Panc1 (cell line): ENCODE data around the gene CIAO2B. TPM values are rescaled to one million over a fixed set of nuclear protein-coding genes. Genes with fewer than 3 reads are reported as not detected.

ENCODE experiments used
- ATAC-seq: fragments of 200-7000 bp; cut with Tn5 transposase; 2 replicates; pipeline ENCODE4 v1.9.1; 2020; ENCODE audit warnings: mild to moderate bottlenecking, moderate library complexity
- BruUV-seq: library from RNA; stranded (reverse); fragments of 400-500 nt; replicated peaks from 2 replicates; lab custom pipeline; 2021; lab: Mats Ljungman, UMichigan
- CTCF ChIA-PET: fragments of 300-600 bp; sonication (Branson Sonifier 250); formaldehyde crosslinking; loops from one replicate; lab custom pipeline; 2022; ENCODE audit warnings: antibody characterized with exemption; lab: Charles Lee
- POLR2A ChIA-PET: fragments of 300-600 bp; sonication (Branson Sonifier 250); formaldehyde crosslinking; loops from one replicate; lab custom pipeline; 2022; ENCODE audit warnings: antibody characterized with exemption; lab: Charles Lee
- DNase-seq: peaks from one replicate; pipeline ENCODE4 v3.0.0-alpha.2; 2010; ENCODE audit warnings: low read depth, low spot score
- H3K27ac ChIP-seq: 2 replicates; pipeline ENCODE4 v1.5.1; 2011; ENCODE audit warnings: mild to moderate bottlenecking, low read length, inconsistent platforms
- H3K27me3 ChIP-seq: fragments of 200-500 bp; sonication (Bioruptor generic); 2 replicates; pipeline ENCODE4 v1.6.0; 2014; ENCODE audit warnings: low read length, inconsistent platforms; ENCODE audit not compliant: control insufficient read depth, insufficient read depth
- H3K36me3 ChIP-seq: fragments of 200-500 bp; sonication (Bioruptor generic); 2 replicates; pipeline ENCODE4 v1.5.1; 2014; ENCODE audit warnings: inconsistent platforms, mild to moderate bottlenecking, low read length, moderate library complexity; ENCODE audit not compliant: control insufficient read depth, insufficient read depth
- H3K4me1 ChIP-seq: 2 replicates; pipeline ENCODE4 v1.5.1; 2011; ENCODE audit warnings: inconsistent platforms, mild to moderate bottlenecking, low read length, moderate library complexity; ENCODE audit not compliant: control insufficient read depth, insufficient read depth
- H3K4me3 ChIP-seq, 2 experiments: 2 replicates each; pipeline ENCODE4 v1.5.1; 2011 to 2012; ENCODE audit warnings: low read depth in 2 of 2, low read length in 2 of 2, mild to moderate bottlenecking in 2 of 2, inconsistent platforms in 1 of 2, moderate library complexity in 1 of 2
- H3K9me3 ChIP-seq: fragments of 200-500 bp; sonication (Bioruptor generic); 2 replicates; pipeline ENCODE4 v1.5.1; 2014; ENCODE audit warnings: low read depth, mild to moderate bottlenecking, inconsistent platforms, low read length, moderate library complexity; ENCODE audit not compliant: control insufficient read depth, insufficient read depth
- CTCF ChIP-seq: fragments of 450-650 bp; IDR thresholded peaks from 2 replicates; pipeline ENCODE4 v1.5.1; 2017; ENCODE audit warnings: mild to moderate bottlenecking
- POLR2AphosphoS5 ChIP-seq: IDR thresholded peaks from 2 replicates; pipeline ENCODE4 v1.6.1; 2012; ENCODE audit warnings: mild to moderate bottlenecking, low read depth, low read length, moderate library complexity
- REST ChIP-seq, 2 experiments: IDR thresholded peaks; 2 replicates each; pipeline ENCODE4 v1.6.1; 2011 to 2012; ENCODE audit warnings: low read depth in 2 of 2, control low read depth in 1 of 2, low read length in 1 of 2, mild to moderate bottlenecking in 1 of 2, moderate library complexity in 1 of 2; ENCODE audit not compliant: insufficient read depth in 1 of 2
- SIN3A ChIP-seq: IDR thresholded peaks from 2 replicates; pipeline ENCODE4 v1.6.1; 2012; ENCODE audit warnings: low read depth, mild to moderate bottlenecking, low read length, moderate library complexity, borderline replicate concordance; ENCODE audit not compliant: insufficient read depth
- TCF7L2 ChIP-seq: IDR thresholded peaks from 2 replicates; pipeline ENCODE4 v1.6.1; 2011; ENCODE audit warnings: mild to moderate bottlenecking, low read depth, low read length, inconsistent platforms
- in situ Hi-C: cut with HindIII; loops from 2 replicates; pipeline ENCODE4 v1.10.0; 2016; ENCODE audit warnings: low sequenced_read_pairs, low pct_unique_long_range_greater_than_20kb
- intact Hi-C: fragments of 100-400 bp; cut with micrococcal nuclease; formaldehyde crosslinking; loops from one replicate; pipeline ENCODE4 v1.10.0; 2022; ENCODE audit not compliant: unreplicated experiment
- total RNA-seq: library from RNA; stranded (reverse); gene quantifications from one replicate; pipeline ENCODE4 v1.2.1, GENCODE V29; 2021; ENCODE audit not compliant: unreplicated experiment

The CIAO2B gene
- total RNA-seq, 1 experiment from 2014 or later: 96.6 TPM

GRCh38 chr16:66979011-66979717 is 45.0 kb upstream of the CIAO2B start:
- no peak overlapping the region for H3K4me3 ChIP-seq
- no TSS peak for BruUV-seq
- DNase-seq: no peak
- ChIA-PET POLR2A (no interaction called here), CTCF (no interaction called here)
- in situ Hi-C loops (no loop called here), intact Hi-C loops (loop anchor here (10.0 kb wide), 2 partner anchors 126 to 176 kb away; partner anchors contain the start of genes B3GNT9, FBXL8, PHAF1 and TRADD)
- no peak for ATAC-seq
- H3K27ac ChIP-seq: no peak overlapping the region
- no peaks in the 10 kb centered on the region for H3K36me3 ChIP-seq
- no peaks in the 10 kb centered on the region for H3K4me1 ChIP-seq
- TF ChIP-seq REST (IDR thresholded peaks at IDR 0.05; ENCODE audit: insufficient read depth in 1 of 2, low read depth in 2 of 2, low read length in 1 of 2) (no peak), POLR2AphosphoS5 (no peak), SIN3A (no peak), CTCF (no peak), TCF7L2 (no peak)
- no peaks in the 10 kb centered on the region for H3K9me3 ChIP-seq
- H3K27me3 ChIP-seq: no peaks in the 10 kb centered on the region

- Histone ChIP-seq H3K4me1 (no peaks in the 10 kb centered on the region), H3K27me3 (no peaks in the 10 kb centered on the region), H3K27ac (no peak overlapping the region), H3K9me3 (no peaks in the 10 kb centered on the region), H3K36me3 (no peaks in the 10 kb centered on the region), H3K4me3 (no peak overlapping the region)
- no TSS peak for BruUV-seq
- CTCF ChIA-PET: interaction anchor here (1.0 kb wide), 1 partner anchor 14 kb away, joined by 4 read pairs; no protein-coding TSS in a partner anchor
- TF ChIP-seq TCF7L2: no peak
- TF ChIP-seq POLR2AphosphoS5: no peak
- TF ChIP-seq REST (IDR thresholded peaks at IDR 0.05; ENCODE audit: insufficient read depth in 1 of 2, low read depth in 2 of 2, low read length in 1 of 2): peak in 1 of 2 experiments; percentile 62; a peak in 1 of 4 replicates
- TF ChIP-seq SIN3A: no peak
- peak; percentile 91 for TF ChIP-seq CTCF
- DNase-seq (peak; percentile 51), ATAC-seq (peak; percentile 98)
- intact Hi-C loops (loop anchor here (2.0 to 10.0 kb wide), 3 partner anchors 37 to 177 kb away; partner anchors contain the start of genes B3GNT9, FBXL8, PHAF1 and TRADD), in situ Hi-C loops (no loop called here)
- POLR2A ChIA-PET: no interaction called here
Observed at GRCh38 chr16:66977341-66978113, 43.3 kb upstream of the CIAO2B start.
